Stimulated activated CD4-positive, alpha-beta T cell treated with anti-CD3 and anti-CD28 coated beads, TNF-alpha, amount 100 ng/mL, for 24 hours (primary cell): ENCODE results near the gene ZNF274.
A peak's percentile ranks its signal among the peaks of the same experiment; 100 is the strongest.
"Not testable (repeated sequence)": the region's sequence is repeated elsewhere in the genome, so short reads cannot be mapped to it uniquely, and the experiment has no call there.

ENCODE experiments used
- DNase-seq, 3 experiments: peaks; one replicate each; pipeline ENCODE4 v3.0.0-alpha.2; 2020; ENCODE audit warnings: low read depth in 3 of 3

ZNF274 gene

GRCh38 chr19:58182989-58183816, at the start of gene ZNF274:
Gene ZNF274 (plus strand): TSS chr19:58183061. CDS start chr19:58183966, 905 bp downstream.
- DNase-seq, result peak; percentile 85 to 92 (median 87)

GRCh38 chr19:58134244-58134643, 48.6 kb upstream of the ZNF274 start:
- DNase-seq, result no peak

DNA sequence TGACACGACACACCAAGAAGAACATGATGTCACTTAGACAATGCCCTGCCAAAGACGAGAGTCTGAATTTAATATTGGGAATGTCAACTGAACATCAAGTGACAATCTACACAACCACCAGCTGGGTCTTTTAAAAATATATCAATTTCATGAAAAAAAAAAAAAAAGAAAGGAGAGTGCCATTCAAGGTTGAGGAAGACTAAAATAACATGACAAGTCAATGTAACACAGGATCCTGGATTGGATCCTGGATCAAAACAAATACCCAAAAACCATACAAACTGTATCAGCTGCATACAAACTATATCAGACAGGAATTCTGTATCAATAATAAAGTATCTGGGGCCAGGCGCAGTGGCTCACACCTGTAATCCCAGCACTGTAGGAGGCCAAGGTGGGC, 37.0 kb upstream of the ZNF274 start:
- no peak for DNase-seq

DNA sequence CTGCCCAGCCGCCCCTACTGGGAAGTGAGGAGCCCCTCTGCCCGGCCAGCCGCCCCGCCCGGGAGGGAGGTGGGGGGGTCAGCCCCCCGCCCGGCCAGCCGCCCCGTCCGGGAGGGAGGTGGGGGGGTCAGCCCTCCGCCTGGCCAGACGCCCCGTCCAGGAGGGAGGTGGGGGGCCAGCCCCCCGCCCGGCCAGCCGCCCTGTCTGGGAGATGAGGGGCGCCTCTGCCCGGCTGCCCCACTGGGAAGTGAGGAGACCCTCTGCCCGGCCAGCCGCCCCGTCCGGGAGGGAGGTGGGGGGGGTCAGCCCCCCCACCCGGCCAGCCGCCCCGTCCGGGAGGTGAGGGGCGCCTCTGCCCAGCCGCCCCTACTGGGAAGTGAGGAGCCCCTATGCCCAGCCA, 35.4 kb upstream of the ZNF274 start:
- DNase-seq, result not testable (repeated sequence)

GRCh38 chr19:58150328-58150921, 32.4 kb upstream of the ZNF274 start, which contains the start of gene ZNF329:
Gene ZNF329 (minus strand): TSS chr19:58150789. CDS start chr19:58129503, 21,286 bp downstream.
- DNase-seq, result peak; percentile 87 to 90 (median 88)

- no peak for DNase-seq
Measured at GRCh38 chr19:58153386-58153785, 29.5 kb upstream of the ZNF274 start.

- no peak for DNase-seq
Measured at GRCh38 chr19:58154287-58154678, 28.6 kb upstream of the ZNF274 start.

GRCh38 chr19:58154679-58155648, 27.9 kb upstream of the ZNF274 start:
- peak; percentile 95 to 98 (median 96) for DNase-seq

- DNase-seq, result no peak
Measured at GRCh38 chr19:58157045-58157728, 25.7 kb upstream of the ZNF274 start.

DNA sequence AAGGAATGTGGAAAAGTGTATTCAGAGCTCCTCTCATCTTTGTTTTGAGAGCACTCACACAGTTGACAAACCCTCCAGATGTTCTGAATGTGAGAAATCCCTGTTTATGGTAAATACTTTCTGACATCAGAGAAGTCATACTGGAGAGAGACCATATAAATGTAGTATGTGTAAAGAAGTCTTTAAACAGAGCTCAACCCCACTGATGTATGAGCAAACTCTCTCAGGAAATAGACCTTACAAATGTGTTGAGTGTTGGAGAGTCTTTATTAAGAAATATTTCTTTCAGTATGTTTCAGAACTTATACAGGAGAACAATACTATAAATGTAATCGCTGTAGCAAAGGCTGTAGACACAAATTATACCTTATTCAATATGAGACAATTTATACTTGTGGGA, 16.6 kb upstream of the ZNF274 start:
- DNase-seq, result no peak

- DNase-seq, result no peak
Measured at GRCh38 chr19:58166708-58167280, 16.1 kb upstream of the ZNF274 start.

- no peak for DNase-seq
Measured at GRCh38 chr19:58170860-58171259, 12.0 kb upstream of the ZNF274 start.

GRCh38 chr19:58181902-58182576, 822 bp upstream of the ZNF274 start:
- peak; percentile 9 to 60 (median 51) for DNase-seq

DNA sequence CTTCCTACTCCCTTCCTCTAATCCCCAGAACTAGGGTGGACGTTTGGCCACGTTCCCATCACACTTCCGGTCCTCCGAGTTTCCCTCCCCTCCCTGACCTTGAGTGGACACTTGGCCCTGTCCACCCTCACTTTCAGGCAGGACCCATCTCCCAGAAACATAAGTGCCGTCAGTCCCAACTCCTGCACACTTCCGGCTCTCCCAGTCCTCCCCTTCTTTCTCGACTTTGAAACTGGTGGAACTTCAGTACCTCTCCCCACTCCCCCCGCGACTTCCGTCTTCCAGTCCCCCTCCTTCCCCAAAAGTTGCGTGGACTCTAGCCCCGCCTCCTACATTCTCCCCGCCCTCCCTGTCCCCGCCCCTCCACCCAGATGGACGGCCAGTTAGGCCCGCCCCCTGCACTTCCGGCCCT, 278 bp upstream of the ZNF274 start:
- DNase-seq, result peak; percentile 71 to 84 (median 82)

DNA sequence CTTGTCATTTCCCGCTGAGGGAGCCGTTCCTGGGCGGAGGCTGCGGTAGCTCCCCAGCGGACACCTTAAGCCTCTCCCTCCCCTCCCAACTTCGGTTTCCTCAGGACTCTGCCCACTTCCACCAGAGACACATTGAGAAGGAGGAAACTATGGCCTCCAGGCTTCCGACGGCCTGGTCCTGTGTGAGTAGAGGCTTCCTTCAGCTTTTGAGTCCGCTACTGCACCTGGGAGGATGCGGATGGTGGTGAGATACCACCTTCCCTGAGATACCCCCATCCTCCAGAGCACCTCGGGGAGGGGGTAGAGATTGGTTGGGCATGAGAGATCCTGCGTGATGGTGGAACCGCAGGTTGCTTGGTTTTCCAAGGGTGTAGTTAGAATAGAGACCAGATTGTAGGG, 955 bp downstream of the ZNF274 start:
- DNase-seq, result peak in 1 of 3 experiments; percentile 30

DNA sequence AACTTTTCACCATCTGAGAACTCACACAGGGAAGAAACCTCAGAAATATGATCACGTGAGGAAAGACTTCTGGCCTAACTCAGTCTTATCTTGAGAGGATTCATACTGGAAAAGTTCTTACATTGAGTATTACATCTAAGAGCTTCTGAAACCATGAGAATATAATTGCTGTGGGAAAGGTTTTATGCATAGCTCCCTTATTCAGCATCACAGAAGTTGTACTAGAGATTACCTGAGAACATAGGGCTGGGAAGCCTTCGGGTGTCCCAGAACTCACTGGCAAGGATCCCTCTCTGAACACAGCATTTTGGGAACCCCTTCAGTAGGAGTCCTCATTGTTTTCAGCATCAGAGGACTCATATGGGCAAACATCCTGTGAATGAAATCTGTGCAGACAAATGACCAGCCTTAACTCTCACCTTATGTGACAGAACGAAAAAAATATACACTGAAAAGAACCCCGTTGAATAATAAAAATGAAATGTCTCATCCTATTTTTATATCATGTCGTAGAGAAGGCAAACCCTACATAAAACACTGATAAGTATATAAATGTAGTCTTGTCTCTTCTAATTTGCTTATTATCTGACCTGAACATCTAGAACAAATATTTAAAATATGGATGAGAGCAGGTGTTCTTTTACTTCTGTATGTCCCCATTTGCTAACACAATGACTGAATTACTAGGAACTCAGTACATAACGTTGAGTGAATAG, 14.2 kb downstream of the ZNF274 start:
- no peak for DNase-seq

DNA sequence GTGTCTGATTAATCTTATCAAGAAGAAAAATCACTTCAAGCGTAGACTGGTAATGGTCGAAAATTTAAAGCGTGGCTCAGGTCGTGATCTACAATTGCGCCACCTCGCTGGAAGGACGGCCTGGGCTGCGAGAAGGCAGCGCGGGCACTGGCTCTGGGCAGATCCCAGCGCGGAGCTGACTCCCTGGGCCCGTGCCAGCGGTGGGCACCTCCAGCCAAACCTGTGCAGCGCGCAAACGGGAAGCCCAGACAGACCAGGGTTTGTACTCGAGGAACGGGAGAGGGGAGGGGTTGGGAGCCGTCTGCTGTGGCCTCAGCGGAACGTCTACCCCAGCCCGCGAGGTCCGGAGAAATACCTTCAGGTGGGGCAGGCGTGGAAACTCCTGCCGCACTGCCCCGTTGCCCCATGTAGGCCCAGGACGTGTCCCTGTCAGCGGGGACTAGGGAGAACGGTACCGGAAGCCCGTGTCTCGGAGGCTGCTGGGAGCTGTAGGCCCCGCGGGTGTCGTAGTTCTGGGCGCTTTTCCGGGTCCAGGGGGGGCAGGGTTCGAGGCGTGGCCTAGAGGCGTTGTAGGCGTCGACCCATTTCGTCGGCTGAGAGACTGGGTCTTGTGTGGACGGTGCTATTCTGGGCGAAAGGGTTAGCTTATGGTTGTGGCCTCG, 21.1 kb downstream of the ZNF274 start:
- DNase-seq, result no peak

DNA sequence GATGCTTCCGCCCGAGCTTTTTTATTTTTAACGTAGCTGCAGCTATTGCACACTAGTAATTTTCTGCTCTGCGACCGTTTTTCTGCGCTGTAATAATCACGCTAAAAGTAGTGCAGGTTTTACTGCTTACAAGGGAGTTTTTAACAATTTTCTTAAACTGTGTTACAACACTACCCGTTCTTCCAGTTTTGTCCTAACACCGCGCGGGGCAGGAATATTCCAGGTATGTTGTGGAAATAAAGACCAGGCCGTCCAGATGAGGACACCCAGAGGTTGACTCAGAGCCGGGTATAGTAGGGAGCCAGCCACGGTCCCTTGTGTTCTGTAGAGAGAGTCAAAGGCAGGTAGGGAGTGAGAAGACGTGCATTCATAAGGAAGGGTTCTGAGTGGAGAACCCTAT, 21.7 kb downstream of the ZNF274 start:
- no peak for DNase-seq

- no peak for DNase-seq
Measured at GRCh38 chr19:58209577-58209976, 26.7 kb downstream of the ZNF274 start.
